IMR-90 (cell line): Measurements from ENCODE around the gene TENM4. TPM values are rescaled to one million over a fixed set of nuclear protein-coding genes. Genes with fewer than 3 reads are reported as not detected.

Experiments
- ATAC-seq: fragments of 200-7000 bp; cut with Tn5 transposase; 2 replicates; pipeline ENCODE4 v1.9.1; 2020; ENCODE audit warnings: low read depth, mild to moderate bottlenecking, moderate library complexity
- BruUV-seq: library from RNA; stranded (reverse); fragments of 400-500 nt; replicated peaks from 2 replicates; lab custom pipeline; 2021; lab: Mats Ljungman, UMichigan
- CTCF ChIA-PET: fragments of 300-600 bp; formaldehyde crosslinking; extraction: SDS; loops from one replicate; lab custom pipeline; 2021; ENCODE audit warnings: antibody characterized with exemption; lab: Yijun Ruan, JAX
- POLR2A ChIA-PET: fragments of 300-600 bp; sonication (Branson Sonifier 250); formaldehyde crosslinking; loops from one replicate; lab custom pipeline; 2022; ENCODE audit warnings: antibody characterized with exemption; ENCODE audit not compliant: unreplicated experiment; lab: Charles Lee
- DNase-seq: peaks from one replicate; pipeline ENCODE4 v3.0.0; 2013
- H2AFZ ChIP-seq: replicated peaks from 2 replicates; pipeline ENCODE3; 2013; ENCODE audit warnings: low read length, mild to moderate bottlenecking; ENCODE audit not compliant: poor library complexity
- H2AK5ac ChIP-seq: 2 replicates; pipeline ENCODE4 v1.6.1; 2013; ENCODE audit warnings: low read depth, low read length, inconsistent platforms
- H2AK9ac ChIP-seq: replicated peaks from 2 replicates; pipeline ENCODE3; 2013; ENCODE audit warnings: mild to moderate bottlenecking, low read depth, low read length, moderate library complexity; ENCODE audit not compliant: poor library complexity
- H2BK120ac ChIP-seq: 2 replicates; pipeline ENCODE4 v1.6.1; 2013; ENCODE audit warnings: low read depth, low read length, inconsistent platforms
- H2BK15ac ChIP-seq: 3 replicates; pipeline ENCODE4 v1.6.1; 2013; ENCODE audit warnings: low read depth, low read length, inconsistent platforms
- H2BK20ac ChIP-seq: 2 replicates; pipeline ENCODE4 v1.6.1; 2013; ENCODE audit warnings: low read depth, mild to moderate bottlenecking, inconsistent platforms, low read length, moderate library complexity
- H2BK5ac ChIP-seq: 2 replicates; pipeline ENCODE4 v1.6.1; 2013; ENCODE audit warnings: mild to moderate bottlenecking, low read depth, low read length, inconsistent platforms; ENCODE audit not compliant: poor library complexity, severe bottlenecking
- H3K14ac ChIP-seq: replicated peaks from 2 replicates; pipeline ENCODE4 v1.6.1; 2013; ENCODE audit warnings: low read depth, low read length, inconsistent platforms
- H3K18ac ChIP-seq: 2 replicates; pipeline ENCODE4 v1.6.1; 2013; ENCODE audit warnings: low read depth, low read length, control low read depth
- H3K23ac ChIP-seq: 2 replicates; pipeline ENCODE4 v1.6.1; 2013; ENCODE audit warnings: low read depth, low read length, inconsistent platforms
- H3K27ac ChIP-seq: 2 replicates; pipeline ENCODE4 v1.5.1; 2013; ENCODE audit warnings: mild to moderate bottlenecking, control low read depth, low read length; ENCODE audit not compliant: insufficient read depth
- H3K27me3 ChIP-seq: 2 replicates; pipeline ENCODE4 v1.6.1; 2013; ENCODE audit warnings: low read length; ENCODE audit not compliant: control insufficient read depth, insufficient read depth
- H3K36me3 ChIP-seq: 2 replicates; pipeline ENCODE4 v1.6.1; 2013; ENCODE audit warnings: low read length, mixed read lengths; ENCODE audit not compliant: control insufficient read depth, insufficient read depth
- H3K4ac ChIP-seq: 2 replicates; pipeline ENCODE4 v1.6.1; 2013; ENCODE audit warnings: low read depth, low read length, inconsistent platforms
- H3K4me1 ChIP-seq: 2 replicates; pipeline ENCODE4 v1.6.1; 2013; ENCODE audit warnings: low read length, mixed read lengths; ENCODE audit not compliant: control insufficient read depth, insufficient read depth
- H3K4me2 ChIP-seq: 2 replicates; pipeline ENCODE4 v1.6.1; 2013; ENCODE audit warnings: low read depth, mild to moderate bottlenecking, control low read depth, low read length, moderate library complexity
- H3K4me3 ChIP-seq: 2 replicates; pipeline ENCODE4 v1.5.1; 2013; ENCODE audit warnings: low read depth, mild to moderate bottlenecking, control low read depth, low read length, moderate library complexity; ENCODE audit not compliant: insufficient read depth
- H3K56ac ChIP-seq: 2 replicates; pipeline ENCODE4 v1.6.1; 2013; ENCODE audit warnings: low read length, inconsistent platforms; ENCODE audit not compliant: insufficient read depth; ENCODE audit errors: extremely low read depth
- H3K79me1 ChIP-seq, 2 experiments: 2 replicates each; pipeline ENCODE4 v1.6.1; 2013; ENCODE audit warnings: low read length in 2 of 2, inconsistent platforms in 1 of 2, low read depth in 1 of 2
- H3K9ac ChIP-seq: 2 replicates; pipeline ENCODE4 v1.6.1; 2013; ENCODE audit warnings: low read depth, low read length, control low read depth
- H3K9me1 ChIP-seq: 2 replicates; pipeline ENCODE4 v1.6.1; 2013; ENCODE audit warnings: low read length, inconsistent platforms; ENCODE audit not compliant: insufficient read depth
- H3K9me3 ChIP-seq: 2 replicates; pipeline ENCODE4 v1.6.1; 2013; ENCODE audit warnings: low read length; ENCODE audit not compliant: control insufficient read depth, insufficient read depth
- H4K20me1 ChIP-seq: 2 replicates; pipeline ENCODE4 v1.6.1; 2013; ENCODE audit warnings: low read length, inconsistent platforms; ENCODE audit not compliant: insufficient read depth
- H4K5ac ChIP-seq: 2 replicates; pipeline ENCODE4 v1.6.1; 2013; ENCODE audit warnings: mild to moderate bottlenecking, low read depth, low read length, control low read depth
- H4K8ac ChIP-seq, 2 experiments: 2 replicates each; pipeline ENCODE4 v1.6.1; 2013; ENCODE audit warnings: low read depth in 2 of 2, low read length in 2 of 2, control low read depth in 1 of 2, inconsistent platforms in 1 of 2
- H4K91ac ChIP-seq: 2 replicates; pipeline ENCODE4 v1.6.1; 2013; ENCODE audit warnings: low read depth, low read length, inconsistent platforms; ENCODE audit not compliant: insufficient read depth
- CEBPB ChIP-seq: IDR thresholded peaks from 2 replicates; pipeline ENCODE4 v1.6.1; 2012; ENCODE audit warnings: low read depth, low read length, improper control_type of control experiment
- CHD1 ChIP-seq: IDR thresholded peaks from 2 replicates; pipeline ENCODE4 v1.6.1; 2012; ENCODE audit warnings: low read depth, low read length, improper control_type of control experiment
- CTCF ChIP-seq: conservative IDR thresholded peaks from 2 replicates; pipeline ENCODE4 v1.5.1; 2012; ENCODE audit warnings: mild to moderate bottlenecking, low read depth, low read length, improper control_type of control experiment
- MAFK ChIP-seq: IDR thresholded peaks from 2 replicates; pipeline ENCODE4 v1.6.1; 2012; ENCODE audit warnings: low read depth, low read length, improper control_type of control experiment
- MXI1 ChIP-seq: IDR thresholded peaks from 2 replicates; pipeline ENCODE4 v1.6.1; 2012; ENCODE audit warnings: low read depth, mild to moderate bottlenecking, low read length, moderate library complexity, borderline replicate concordance
- POLR2A ChIP-seq: IDR thresholded peaks from 2 replicates; pipeline ENCODE4 v1.6.1; 2012; ENCODE audit warnings: mild to moderate bottlenecking, low read depth, low read length
- RCOR1 ChIP-seq: IDR thresholded peaks from 2 replicates; pipeline ENCODE4 v1.6.1; 2012; ENCODE audit warnings: mild to moderate bottlenecking, low read length, improper control_type of control experiment; ENCODE audit not compliant: insufficient replicate concordance
- RFX5 ChIP-seq: IDR thresholded peaks from 2 replicates; pipeline ENCODE4 v1.8.0; 2012; ENCODE audit warnings: low read depth, mild to moderate bottlenecking, low read length, moderate library complexity
- SMC3 ChIP-seq: fragments of 150-350 bp; IDR thresholded peaks from 2 replicates; pipeline ENCODE4 v1.6.1; 2016; ENCODE audit warnings: low read depth, mild to moderate bottlenecking, antibody characterized with exemption, low read length, moderate library complexity
- WGBS, 2 experiments: methylation state at CpG; one replicate each; pipeline versions ENCODE4 v1.1.5 to v1.1.7; 2013; ENCODE audit warnings: missing lambda C conversion rate in 2 of 2; ENCODE audit not compliant: insufficient read length in 1 of 2; ENCODE audit errors: extremely low coverage in 2 of 2; 5-methylcytosine and 5-hydroxymethylcytosine counted together
- dilution Hi-C: fragments of 300-500 bp; cut with HindIII; formaldehyde crosslinking; loops from one replicate; pipeline ENCODE4 v1.14.3; 2018; ENCODE audit warnings: low sequenced_read_pairs; ENCODE audit not compliant: unreplicated experiment
- in situ Hi-C: fragments of 300-500 bp; cut with MboI; formaldehyde crosslinking; loops from 3 replicates; pipeline ENCODE4 v1.14.3; 2019; ENCODE audit warnings: low sequenced_read_pairs, inconsistent platforms, mixed read lengths
- intact Hi-C: fragments of 100-400 bp; cut with micrococcal nuclease; formaldehyde crosslinking; loops from 2 replicates; pipeline ENCODE4 v1.10.0; 2022
- polyA plus RNA-seq, 3 experiments: library from polyadenylated mRNA; depleted of rRNA; stranded (reverse); fragments of >200 nt; gene quantifications; 2 replicates each; pipeline ENCODE4 v1.2.3, GENCODE V29; 2012; ENCODE audit warnings: low replicate concordance in 1 of 3
- total RNA-seq: library from RNA; depleted of rRNA; stranded (reverse); fragments of >200 nt; gene quantifications from 2 replicates; pipeline ENCODE4 v1.2.3, GENCODE V29; 2012

TENM4 gene
- total and polyA plus RNA-seq, 2 of the 4 experiments (the other 2 are of a cell fraction) = 7.4 to 9.0 TPM

GRCh38 chr11:78823588-78823987, 617.2 kb downstream of the TENM4 start:
- Histone ChIP-seq H2AK5ac (no peak overlapping the region), H2BK15ac (no peak overlapping the region)

More at GRCh38 chr11:78823588-78823987, 617.2 kb downstream of the TENM4 start:
- H3K9ac ChIP-seq = no peak overlapping the region
- in situ Hi-C loops = no loop called here
- H4K91ac ChIP-seq = peak overlapping the region; percentile 61
- H3K27ac ChIP-seq = no peak overlapping the region
- H3K18ac ChIP-seq = peak overlapping the region; percentile 55; the same call in 1 of the 2 replicates
- dilution Hi-C loops = no loop called here
- intact Hi-C loops = no loop called here
- H3K9me1 ChIP-seq = peaks cover 2% of the 10 kb centered on the region
- H3K4ac ChIP-seq = no peak overlapping the region
- CTCF ChIA-PET = no interaction called here
- WGBS, 2 experiments = 100% methylated on average over 3 of the region's 9 CpGs; no CpG with 5 or more reads in 1 of the 2 experiments
- H3K4me1 ChIP-seq = peaks cover 10% of the 10 kb centered on the region
- H3K27me3 ChIP-seq = no peaks in the 10 kb centered on the region
- TF ChIP-seq POLR2A (no peak), RFX5 (no peak), MXI1 (no peak), SMC3 (no peak), RCOR1 (no peak), CHD1 (no peak), MAFK (no peak), CEBPB (no peak), CTCF (no peak)
- H3K14ac ChIP-seq = no peak overlapping the region
- no peaks in the 10 kb centered on the region for H3K9me3 ChIP-seq
- H3K56ac ChIP-seq = no peak overlapping the region
- H2BK120ac ChIP-seq = no peak overlapping the region
- H2AK9ac ChIP-seq = no peak overlapping the region
- no peak for ATAC-seq
- H4K5ac ChIP-seq = no peak overlapping the region; the same call in 1 of the 2 replicates
- H3K23ac ChIP-seq = no peak overlapping the region
- H2BK20ac ChIP-seq = no peak overlapping the region
- BruUV-seq = no TSS peak
- POLR2A ChIA-PET = no interaction called here
- no peak overlapping the region for H3K4me2 ChIP-seq
- H2AFZ ChIP-seq = no peak overlapping the region
- no peak overlapping the region for H2BK5ac ChIP-seq
- H3K79me1 ChIP-seq = no peaks in the 10 kb centered on the region
- no peaks in the 10 kb centered on the region for H4K20me1 ChIP-seq
- H3K4me3 ChIP-seq = no peak overlapping the region
- DNase-seq = no peak
- no peak overlapping the region for H4K8ac ChIP-seq
- H3K36me3 ChIP-seq = no peaks in the 10 kb centered on the region
